HG03442 (cell line): ENCODE results near the gene CNTNAP2.

ENCODE experiments used
- ATAC-seq: cut with Tn5 transposase; IDR thresholded peaks from one replicate; pipeline ENCODE4 v1.9.1; 2021; ENCODE audit warnings: mild to moderate bottlenecking, moderate library complexity; ENCODE audit not compliant: unreplicated experiment

Gene CNTNAP2

GRCh38 chr7:146554556-146554955 is 438.0 kb downstream of the CNTNAP2 start:
- ATAC-seq, result no peak

DNA sequence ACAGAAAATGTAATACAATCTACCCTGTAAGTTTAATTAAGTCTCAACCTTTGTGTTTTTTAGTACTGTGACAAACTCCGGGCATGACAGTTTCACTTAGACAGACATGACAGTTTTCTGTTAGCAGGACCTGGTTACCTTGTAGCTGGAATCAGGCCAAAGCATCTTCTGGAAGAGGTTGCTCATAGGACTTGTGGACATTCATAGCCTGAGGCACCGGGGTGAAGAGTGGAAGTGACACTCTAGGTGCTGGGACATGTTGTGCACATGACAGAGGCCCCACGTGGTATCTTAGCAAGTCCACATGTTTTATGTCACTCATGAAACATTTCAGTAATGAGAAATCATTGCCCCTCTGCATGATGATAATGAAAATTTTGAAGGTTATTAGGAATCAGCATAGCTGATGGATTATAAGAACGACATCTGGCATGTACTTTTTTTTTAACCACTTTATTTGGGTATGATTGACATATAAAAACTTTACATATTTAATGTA is 441.4 kb downstream of the CNTNAP2 start:
- ATAC-seq, result no peak

GRCh38 chr7:146565872-146566271 is 449.3 kb downstream of the CNTNAP2 start:
- ATAC-seq, result no peak

DNA sequence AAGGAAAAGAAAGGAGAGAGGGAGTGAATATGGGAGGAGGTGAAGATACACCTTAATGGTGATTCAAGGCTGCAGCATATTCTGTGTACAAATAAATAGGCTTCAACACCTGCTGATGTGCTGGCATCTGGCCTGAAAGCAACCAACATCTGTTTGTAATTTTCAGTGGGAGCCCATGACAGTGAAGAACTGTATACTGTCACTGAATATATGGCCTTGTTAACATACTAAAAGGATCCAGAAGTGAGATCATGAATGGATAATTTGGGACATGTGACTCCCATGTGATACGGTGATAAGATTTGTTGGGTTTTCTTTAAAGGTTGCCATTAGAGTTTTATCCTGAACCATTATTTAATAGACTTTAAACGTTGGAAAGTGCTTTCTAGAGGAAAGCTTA is 459.3 kb downstream of the CNTNAP2 start:
- ATAC-seq, result no peak

GRCh38 chr7:146591976-146592375 is 475.4 kb downstream of the CNTNAP2 start:
- ATAC-seq, result no peak

- no peak for ATAC-seq
Measured at GRCh38 chr7:146606628-146607027, 490.0 kb downstream of the CNTNAP2 start.

DNA sequence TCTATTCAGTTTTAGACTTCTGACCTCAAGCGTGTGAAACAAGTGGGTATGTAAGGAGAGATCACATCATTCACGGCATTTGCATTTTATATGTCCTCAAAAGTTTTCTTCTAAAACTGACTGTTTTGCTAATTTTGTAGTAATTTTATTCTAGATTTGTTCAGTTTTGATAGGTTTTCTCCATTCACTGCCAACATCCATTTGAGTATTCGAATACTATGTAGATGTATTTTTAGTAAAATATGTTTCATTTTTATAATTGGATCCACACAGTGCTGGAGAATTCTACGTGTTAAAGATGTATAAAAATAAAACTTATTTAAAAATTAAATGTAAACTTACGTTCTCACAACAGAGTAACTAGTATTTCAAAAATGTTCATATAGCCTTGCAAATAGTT is 503.0 kb downstream of the CNTNAP2 start:
- ATAC-seq, result no peak

- ATAC-seq, result no peak
Measured at GRCh38 chr7:146626912-146627311, 510.3 kb downstream of the CNTNAP2 start.

DNA sequence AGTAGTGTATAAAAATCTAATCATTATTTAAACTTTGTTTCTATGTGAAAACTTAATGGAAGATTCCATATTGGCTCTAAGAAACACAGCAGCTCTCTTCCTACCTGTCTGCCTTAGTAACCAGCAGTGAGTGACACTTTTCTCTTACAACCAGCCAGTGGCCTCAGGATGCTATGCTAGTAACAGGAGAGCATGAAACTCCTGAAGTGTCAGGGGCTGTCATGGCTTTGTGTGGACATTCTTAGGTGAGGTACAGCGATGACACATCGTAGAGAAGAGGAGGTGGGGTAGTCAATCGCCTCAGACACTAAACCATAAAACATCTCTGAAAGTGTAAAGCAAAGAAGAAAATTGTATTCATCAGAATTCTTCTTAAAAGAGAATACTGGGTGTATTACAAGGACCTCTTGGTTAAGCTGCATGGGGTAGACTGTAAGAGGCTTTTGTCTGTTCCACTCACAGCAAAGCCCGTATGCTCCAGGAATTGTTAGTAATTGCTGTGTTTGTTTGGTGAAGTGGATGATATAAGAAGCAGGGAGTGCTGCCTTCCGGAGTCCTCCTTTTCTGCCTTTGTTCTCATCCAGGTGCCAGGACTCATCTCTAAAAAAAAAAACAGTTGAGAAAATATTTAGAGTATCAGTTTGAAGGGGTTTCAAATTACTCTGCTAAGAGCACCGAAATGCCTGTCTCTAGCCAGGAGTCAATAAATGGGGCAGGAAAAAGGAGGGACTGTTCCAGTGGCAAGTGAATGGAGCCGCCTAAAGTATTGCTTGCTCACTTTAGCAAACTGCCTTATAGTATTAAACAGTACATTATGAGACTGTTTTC is 518.8 kb downstream of the CNTNAP2 start:
- no peak for ATAC-seq

DNA sequence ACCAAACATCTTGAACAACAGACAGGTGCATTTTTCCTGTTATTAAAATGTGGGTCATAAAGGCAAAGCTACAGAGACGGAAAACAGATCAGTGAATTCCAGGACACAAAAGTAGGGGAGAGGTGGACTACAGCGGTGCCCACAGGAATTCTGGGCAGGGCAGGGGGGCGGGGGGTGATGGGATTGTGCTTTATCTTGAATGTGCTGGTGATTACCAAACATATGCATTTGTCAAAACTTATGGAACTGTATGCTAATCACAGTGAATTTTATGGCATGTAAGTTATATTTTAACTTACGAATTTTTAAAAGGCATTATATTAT is 519.4 kb downstream of the CNTNAP2 start:
- no peak for ATAC-seq

DNA sequence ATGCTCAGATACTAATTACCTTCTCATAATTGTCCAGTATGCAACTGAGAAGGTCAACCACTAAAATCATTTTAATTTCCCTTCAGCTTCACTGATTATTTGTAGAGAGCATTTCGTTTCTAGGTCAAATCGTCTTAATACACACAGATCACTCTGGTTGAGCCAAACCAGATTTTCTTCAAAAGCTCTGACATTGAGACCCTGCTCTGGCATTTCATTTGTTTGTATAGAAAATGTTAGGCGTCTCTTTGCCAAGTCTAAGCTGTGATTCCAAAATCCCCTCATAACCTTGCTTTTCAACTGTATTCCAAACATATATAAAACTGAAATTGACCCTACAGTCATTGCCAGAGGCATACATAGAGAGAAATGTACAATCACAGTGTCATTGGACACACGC is 520.0 kb downstream of the CNTNAP2 start:
- no peak for ATAC-seq

DNA sequence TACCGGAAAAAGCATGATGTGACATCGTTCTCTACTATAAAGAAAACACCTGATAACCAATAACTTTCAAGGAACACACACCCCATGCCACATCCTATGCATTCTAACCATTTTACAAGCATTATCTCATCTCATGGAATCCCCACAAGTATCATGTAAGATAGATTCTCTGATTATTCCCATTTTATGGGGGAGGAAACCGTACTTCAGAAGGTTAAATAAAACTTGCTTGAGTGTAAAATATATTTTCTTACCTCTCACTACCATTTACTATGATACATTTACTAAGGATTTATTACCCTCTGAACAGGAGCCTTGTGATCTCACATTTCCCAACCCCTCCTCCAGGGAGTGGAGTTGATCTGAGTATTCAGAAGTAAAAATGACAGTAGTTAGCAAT is 522.7 kb downstream of the CNTNAP2 start:
- no peak for ATAC-seq

DNA sequence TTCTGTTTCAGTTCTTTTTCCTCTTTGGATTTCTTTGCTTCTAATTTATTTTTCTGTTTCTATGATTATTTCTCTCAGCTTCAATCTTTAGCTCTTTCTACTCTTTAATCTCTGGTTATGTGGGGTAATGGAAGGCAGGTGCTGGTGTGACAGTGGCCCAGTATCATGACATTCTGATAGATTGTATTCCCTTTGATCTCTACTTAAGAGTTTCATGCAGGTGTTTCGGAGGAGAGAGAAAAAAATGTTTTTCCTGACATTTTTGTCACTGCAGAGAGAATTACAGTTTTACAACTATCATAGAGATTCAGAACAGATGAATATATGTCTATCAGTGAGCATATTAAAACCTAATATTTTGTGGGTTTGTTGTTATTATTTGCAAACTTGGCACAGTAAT is 524.9 kb downstream of the CNTNAP2 start:
- no peak for ATAC-seq

DNA sequence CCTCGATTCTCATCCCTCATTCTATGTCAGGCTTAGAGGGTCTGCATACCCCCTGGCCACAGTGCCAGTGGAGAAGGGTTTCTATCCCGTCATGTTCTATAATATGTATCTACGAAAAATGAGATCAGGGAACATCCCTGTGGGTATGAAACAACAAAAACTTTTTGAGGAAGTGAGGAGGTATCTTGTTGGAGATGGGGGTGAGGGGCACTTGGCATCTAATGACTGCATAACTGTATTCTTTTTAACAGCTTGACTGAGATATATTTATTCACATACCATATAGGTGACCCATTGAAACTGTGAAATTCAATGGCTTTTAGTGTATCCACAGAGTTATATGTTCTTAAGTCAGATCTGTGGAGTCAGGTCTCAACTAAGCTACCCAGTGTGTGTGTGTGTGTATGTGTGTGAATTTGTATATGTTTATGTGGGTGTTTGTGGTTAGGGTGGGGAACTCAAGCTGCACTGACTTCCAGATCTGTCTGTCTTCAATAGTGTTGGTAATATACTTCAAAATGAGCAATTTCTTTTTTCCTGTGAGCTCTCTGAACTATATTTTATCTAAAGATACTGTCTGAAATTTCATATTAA is 528.9 kb downstream of the CNTNAP2 start:
- ATAC-seq, result no peak

- ATAC-seq, result no peak
Measured at GRCh38 chr7:146647445-146647844, 530.8 kb downstream of the CNTNAP2 start.

DNA sequence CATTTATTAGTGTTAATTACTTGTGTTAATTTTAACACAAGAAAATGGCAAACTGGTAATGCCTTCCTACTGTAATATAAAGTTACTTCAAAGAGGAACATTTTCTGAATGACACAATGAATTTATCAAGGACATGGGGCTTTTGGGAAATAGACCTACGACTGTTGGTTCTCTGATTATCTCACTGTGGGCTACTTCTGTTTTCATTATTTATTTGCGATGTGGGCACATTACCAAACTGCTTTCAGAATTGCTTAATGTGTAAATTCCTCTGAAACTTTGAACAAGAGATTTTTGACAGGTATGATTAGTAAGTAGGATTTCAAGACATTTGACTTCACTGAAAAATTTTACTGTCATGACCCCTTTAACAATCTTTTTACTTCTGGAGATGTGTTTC is 535.6 kb downstream of the CNTNAP2 start:
- ATAC-seq, result no peak

DNA sequence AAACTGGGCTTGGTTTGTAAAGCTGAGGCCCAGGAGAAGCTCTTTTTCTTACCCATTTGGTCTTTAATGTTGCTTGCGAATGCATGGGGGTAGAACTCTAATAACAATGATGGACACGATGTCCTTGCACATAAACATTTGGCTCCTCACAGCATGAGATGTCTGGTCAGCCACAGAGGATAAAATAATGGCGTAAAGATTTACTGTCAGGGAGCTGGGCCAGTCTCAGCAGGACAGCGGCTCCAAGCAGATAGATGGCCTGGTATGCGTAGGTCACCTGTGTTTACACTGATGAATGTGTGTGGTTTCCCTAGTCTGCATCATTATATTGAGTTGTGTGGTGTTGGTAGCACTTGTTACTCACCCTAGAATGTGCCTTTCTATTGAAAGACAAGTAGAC is 537.4 kb downstream of the CNTNAP2 start:
- ATAC-seq, result no peak

DNA sequence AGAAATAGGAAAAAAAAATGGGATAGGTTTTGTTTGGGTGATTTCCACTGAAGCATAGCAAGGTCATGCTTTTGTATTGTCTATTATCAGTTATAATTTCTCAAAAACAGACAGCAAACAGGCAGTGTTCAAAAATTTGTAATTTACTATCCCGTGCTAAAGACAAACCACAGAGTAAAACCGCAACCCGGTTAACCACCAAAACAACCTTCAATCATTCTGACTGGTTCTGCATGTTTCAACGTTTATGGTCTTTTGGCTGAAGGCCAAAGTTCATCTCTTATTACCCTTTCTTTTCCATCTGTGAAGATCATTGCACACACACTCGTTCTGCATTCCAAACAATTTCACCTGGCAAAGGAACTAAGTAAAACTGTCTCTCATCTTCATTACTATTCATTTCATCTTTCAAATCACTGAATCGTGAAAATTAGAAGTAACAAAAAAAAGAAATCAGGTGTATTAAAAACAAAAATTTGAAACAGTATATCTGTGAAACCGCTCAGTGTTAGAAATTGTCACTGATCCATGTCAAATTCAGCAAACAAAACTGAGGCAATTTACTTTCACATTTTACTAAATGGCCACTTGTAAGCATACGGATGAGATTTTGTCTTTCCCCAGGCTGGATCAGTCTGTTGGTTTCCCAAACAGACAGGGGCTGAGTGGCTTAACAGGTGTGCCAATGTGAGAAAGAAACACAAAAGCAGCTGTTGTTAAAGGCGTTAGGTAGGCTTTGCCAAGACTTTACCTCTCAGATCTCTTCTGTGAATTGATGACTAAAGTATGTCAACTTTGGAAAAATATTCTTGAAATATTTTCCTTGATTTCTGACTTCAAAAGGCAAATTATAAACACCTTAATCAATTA is 539.6 kb downstream of the CNTNAP2 start:
- ATAC-seq, result no peak

DNA sequence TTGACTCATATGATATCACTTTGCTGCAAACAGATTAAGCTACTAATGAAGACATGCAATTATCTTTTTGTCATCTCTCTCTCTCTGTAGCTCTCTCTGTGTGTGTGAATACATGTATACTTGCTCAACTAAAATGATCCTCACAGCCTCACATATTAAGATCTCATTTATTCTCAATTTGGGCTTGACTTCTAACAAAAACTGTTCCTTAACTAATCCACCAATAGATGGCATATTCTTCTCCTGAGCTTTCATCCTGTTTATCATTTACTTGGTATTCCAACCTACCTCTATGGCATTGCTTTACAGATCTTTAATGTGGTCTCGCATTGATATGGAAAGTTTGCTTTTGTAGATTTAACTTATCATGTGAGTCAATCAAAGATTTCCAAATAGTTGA is 540.4 kb downstream of the CNTNAP2 start:
- ATAC-seq, result no peak

GRCh38 chr7:146658604-146659003 is 542.0 kb downstream of the CNTNAP2 start:
- ATAC-seq, result no peak

DNA sequence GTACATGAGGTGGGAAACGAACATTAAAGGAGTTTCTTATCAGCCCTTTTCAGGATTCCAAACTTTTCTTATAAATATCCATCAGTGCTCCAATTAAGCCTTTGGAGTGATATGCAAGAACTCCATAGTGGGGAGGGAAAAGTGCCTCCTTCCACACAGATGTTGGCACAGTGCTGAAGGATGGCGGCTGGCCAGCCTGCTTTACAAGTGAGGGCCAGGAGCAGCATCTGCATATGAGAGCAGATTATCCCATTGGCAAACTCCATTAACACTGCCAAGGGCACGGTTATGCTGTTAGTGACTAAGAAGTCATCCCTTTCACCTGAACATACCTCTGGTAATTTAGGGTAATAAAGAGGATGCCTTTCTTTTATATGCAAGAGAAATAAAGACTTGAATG is 543.1 kb downstream of the CNTNAP2 start:
- no peak for ATAC-seq

GRCh38 chr7:146660839-146661238 is 544.2 kb downstream of the CNTNAP2 start:
- no peak for ATAC-seq
